Activated CD4-positive, CD25-positive, alpha-beta regulatory T cell (primary cell): ENCODE data around the gene CHD9.
"Not testable (repeated sequence)": the region's sequence is repeated elsewhere in the genome, so short reads cannot be mapped to it uniquely, and the experiment has no call there.

Source experiments
- DNase-seq, 4 experiments: peaks; one replicate each; lab custom pipeline; 2025; lab: John Stamatoyannopoulos, UW

The CHD9 gene

GRCh38 chr16:53054670-53055485 lies at the start of gene CHD9:
Gene CHD9 (plus strand): TSS chr16:53054991. CDS start chr16:53156090, 101,099 bp downstream.
- DNase-seq = peak; percentile 41 to 56 (median 46)

- no peak for DNase-seq
Observed at GRCh38 chr16:53007095-53007494, 47.7 kb upstream of the CHD9 start.

- no peak for DNase-seq
Observed at GRCh38 chr16:53014287-53014686, 40.5 kb upstream of the CHD9 start.

- DNase-seq = no peak
Observed at GRCh38 chr16:53018834-53019416, 35.9 kb upstream of the CHD9 start.

GRCh38 chr16:53022374-53022773 lies 32.4 kb upstream of the CHD9 start:
- no peak for DNase-seq

GRCh38 chr16:53024045-53024444 lies 30.7 kb upstream of the CHD9 start:
- no peak for DNase-seq

- no peak for DNase-seq
Observed at GRCh38 chr16:53029971-53030370, 24.8 kb upstream of the CHD9 start.

GRCh38 chr16:53031323-53031942 lies 23.4 kb upstream of the CHD9 start:
- no peak for DNase-seq

- DNase-seq = no peak
Observed at GRCh38 chr16:53034306-53034705, 20.5 kb upstream of the CHD9 start.

- DNase-seq = no peak
Observed at GRCh38 chr16:53035176-53035942, 19.4 kb upstream of the CHD9 start.

GRCh38 chr16:53036066-53036465 lies 18.7 kb upstream of the CHD9 start:
- DNase-seq = no peak

GRCh38 chr16:53036711-53037110 lies 18.1 kb upstream of the CHD9 start:
- not testable (repeated sequence) for DNase-seq

- no peak for DNase-seq
Observed at GRCh38 chr16:53040788-53041187, 14.0 kb upstream of the CHD9 start.

- DNase-seq = no peak
Observed at GRCh38 chr16:53041320-53042051, 13.3 kb upstream of the CHD9 start.

GRCh38 chr16:53042235-53042701 lies 12.5 kb upstream of the CHD9 start:
- DNase-seq = no peak

- no peak for DNase-seq
Observed at GRCh38 chr16:53043428-53043831, 11.4 kb upstream of the CHD9 start.

GRCh38 chr16:53043986-53044601 lies 10.7 kb upstream of the CHD9 start:
- DNase-seq = no peak

GRCh38 chr16:53045341-53046220 lies 9.2 kb upstream of the CHD9 start:
- DNase-seq = no peak

GRCh38 chr16:53047515-53047914 lies 7.3 kb upstream of the CHD9 start:
- DNase-seq = not testable (repeated sequence)
